ENCODE data around the gene RNF31.

DNA sequence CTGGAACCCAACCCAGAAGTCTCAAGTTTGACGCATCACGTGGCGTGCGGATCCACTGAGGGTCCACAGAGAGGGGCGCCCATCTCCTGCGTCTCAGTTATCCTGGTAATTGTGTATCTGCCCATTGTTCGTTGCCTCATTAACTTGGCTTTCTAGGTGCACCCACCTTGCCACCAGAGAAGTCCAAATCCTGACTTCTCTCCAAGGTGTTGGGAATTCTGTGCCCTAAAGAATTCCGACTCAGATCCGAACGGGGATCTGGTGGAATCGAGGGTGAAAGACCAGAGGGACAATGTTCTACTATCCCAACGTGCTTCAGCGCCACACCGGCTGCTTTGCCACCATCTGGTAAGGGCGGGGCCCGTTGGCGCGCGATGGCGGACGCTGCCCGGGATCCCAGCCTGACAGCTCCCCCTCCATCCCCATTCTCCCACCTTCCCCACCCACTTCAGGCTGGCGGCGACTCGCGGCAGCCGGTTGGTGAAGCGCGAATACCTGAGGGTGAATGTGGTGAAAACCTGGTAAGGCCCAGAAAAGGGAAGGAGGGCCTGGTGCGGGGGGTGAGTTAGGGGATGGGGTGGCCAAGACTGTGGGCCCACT, 25.1 kb downstream of the RNF31 start:
- no peak for TF ChIP-seq EZH2phosphoT487 (IDR thresholded peaks at IDR 0.05; ENCODE audit: low read depth, severe bottlenecking, unreplicated experiment)
- TF ChIP-seq, protein P1, sequence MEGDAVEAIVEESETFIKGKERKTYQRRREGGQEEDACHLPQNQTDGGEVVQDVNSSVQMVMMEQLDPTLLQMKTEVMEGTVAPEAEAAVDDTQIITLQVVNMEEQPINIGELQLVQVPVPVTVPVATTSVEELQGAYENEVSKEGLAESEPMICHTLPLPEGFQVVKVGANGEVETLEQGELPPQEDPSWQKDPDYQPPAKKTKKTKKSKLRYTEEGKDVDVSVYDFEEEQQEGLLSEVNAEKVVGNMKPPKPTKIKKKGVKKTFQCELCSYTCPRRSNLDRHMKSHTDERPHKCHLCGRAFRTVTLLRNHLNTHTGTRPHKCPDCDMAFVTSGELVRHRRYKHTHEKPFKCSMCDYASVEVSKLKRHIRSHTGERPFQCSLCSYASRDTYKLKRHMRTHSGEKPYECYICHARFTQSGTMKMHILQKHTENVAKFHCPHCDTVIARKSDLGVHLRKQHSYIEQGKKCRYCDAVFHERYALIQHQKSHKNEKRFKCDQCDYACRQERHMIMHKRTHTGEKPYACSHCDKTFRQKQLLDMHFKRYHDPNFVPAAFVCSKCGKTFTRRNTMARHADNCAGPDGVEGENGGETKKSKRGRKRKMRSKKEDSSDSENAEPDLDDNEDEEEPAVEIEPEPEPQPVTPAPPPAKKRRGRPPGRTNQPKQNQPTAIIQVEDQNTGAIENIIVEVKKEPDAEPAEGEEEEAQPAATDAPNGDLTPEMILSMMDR (IDR thresholded peaks at IDR 0.05; ENCODE audit: poor library complexity) = no peak
